C4-2B (cell line): ENCODE results near the gene ZNF593.

ENCODE experiments used
- ZFX ChIP-seq: fragments of 450-650 bp; IDR thresholded peaks from 2 replicates; pipeline ENCODE4 v1.6.1; 2017
- TF ChIP-seq, protein P1 (sequence below): fragments of 450-650 bp; conservative IDR thresholded peaks from 2 replicates; pipeline ENCODE4 v1.5.1; 2017; ENCODE audit warnings: mild to moderate bottlenecking

DNA sequence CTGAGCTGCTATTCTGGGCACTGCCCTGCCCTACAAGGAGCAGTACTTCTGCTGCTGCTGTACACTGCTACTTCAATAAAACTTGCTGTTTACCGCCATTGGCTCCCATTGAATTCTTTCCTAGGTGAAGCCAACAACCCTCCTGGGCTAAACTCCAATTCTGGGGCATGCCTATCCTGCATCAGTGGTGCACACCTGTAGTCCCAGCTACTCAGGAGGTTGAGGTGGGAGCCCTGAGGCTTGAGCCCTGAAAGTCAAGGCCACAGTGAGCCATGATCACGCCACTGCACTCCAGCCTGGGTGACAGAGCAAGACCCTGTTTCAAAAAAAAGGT is 36.9 kb upstream of the ZNF593 start:
- TF ChIP-seq, protein P1, sequence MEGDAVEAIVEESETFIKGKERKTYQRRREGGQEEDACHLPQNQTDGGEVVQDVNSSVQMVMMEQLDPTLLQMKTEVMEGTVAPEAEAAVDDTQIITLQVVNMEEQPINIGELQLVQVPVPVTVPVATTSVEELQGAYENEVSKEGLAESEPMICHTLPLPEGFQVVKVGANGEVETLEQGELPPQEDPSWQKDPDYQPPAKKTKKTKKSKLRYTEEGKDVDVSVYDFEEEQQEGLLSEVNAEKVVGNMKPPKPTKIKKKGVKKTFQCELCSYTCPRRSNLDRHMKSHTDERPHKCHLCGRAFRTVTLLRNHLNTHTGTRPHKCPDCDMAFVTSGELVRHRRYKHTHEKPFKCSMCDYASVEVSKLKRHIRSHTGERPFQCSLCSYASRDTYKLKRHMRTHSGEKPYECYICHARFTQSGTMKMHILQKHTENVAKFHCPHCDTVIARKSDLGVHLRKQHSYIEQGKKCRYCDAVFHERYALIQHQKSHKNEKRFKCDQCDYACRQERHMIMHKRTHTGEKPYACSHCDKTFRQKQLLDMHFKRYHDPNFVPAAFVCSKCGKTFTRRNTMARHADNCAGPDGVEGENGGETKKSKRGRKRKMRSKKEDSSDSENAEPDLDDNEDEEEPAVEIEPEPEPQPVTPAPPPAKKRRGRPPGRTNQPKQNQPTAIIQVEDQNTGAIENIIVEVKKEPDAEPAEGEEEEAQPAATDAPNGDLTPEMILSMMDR, result no peak
- no peak for TF ChIP-seq ZFX
